ENCODE measurements around the gene PTPRM. TPM values are rescaled to one million over a fixed set of nuclear protein-coding genes. Genes with fewer than 3 reads are reported as not detected.

Gene PTPRM
- total and polyA plus RNA-seq, 2 of the 8 experiments (the other 6 are each of a cell fraction or from before 2014, with no cell fraction given) = 4.1 to 7.0 TPM

DNA sequence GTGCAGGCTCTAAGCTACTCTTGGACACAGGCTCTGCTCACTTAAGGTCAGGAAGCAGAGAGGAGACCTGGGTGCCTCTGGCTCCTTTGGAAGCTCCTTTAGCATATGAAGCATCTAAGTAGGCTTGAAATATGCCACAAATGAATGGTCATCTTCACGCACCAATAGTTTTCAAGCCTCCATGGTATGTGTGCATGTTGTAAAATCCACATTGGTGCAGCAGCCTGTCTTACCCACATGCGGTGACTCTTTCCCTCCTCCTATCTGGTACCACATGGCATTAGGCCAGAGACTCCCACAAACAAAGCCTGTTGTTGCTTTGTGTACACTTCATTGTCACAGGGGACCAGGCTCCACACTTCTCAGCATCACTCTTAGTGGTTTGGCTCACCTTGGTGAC lies 599.9 kb downstream of the PTPRM start:
- H2BK5ac ChIP-seq (ENCODE audit: low read depth, low read length) = no peak overlapping the region
- no peaks in the 10 kb centered on the region for H3K23me2 ChIP-seq (ENCODE audit: low read depth, low read length)
- no peaks in the 10 kb centered on the region for H3K36me3 ChIP-seq (ENCODE audit: control insufficient read depth in 2 of 4, insufficient read depth in 4 of 4, low read length in 3 of 4)
- H3K79me2 ChIP-seq (ENCODE audit: control insufficient read depth in 1 of 2, insufficient read depth in 2 of 2, low read length in 2 of 2) = no peaks in the 10 kb centered on the region
- no peak overlapping the region for H2BK20ac ChIP-seq (ENCODE audit: low read length)
- H4K20me1 ChIP-seq (replicated peaks in 1 of 2; ENCODE audit: control insufficient read depth in 1 of 2, insufficient read depth in 2 of 2, low read length in 2 of 2) = no peaks in the 10 kb centered on the region
- no peaks in the 10 kb centered on the region for H3K4me1 ChIP-seq (replicated peaks in 1 of 4; ENCODE audit: control insufficient read depth in 3 of 4, insufficient read depth in 4 of 4, low read length in 3 of 4)
- DNase-seq (ENCODE audit: low read depth in 1 of 2, low spot score in 2 of 2) (no peak), FAIRE-seq (no peak)
- H3K4ac ChIP-seq (replicated peaks; ENCODE audit: insufficient read length, low read depth, low read length) = no peak overlapping the region
- no peak overlapping the region for H4K91ac ChIP-seq (replicated peaks; ENCODE audit: insufficient read length, low read length)
- H2AK5ac ChIP-seq (ENCODE audit: low read depth, low read length) = no peak overlapping the region
- POLR2A ChIA-PET (ENCODE audit: partially characterized antibody) = no interaction called here
- H2AFZ ChIP-seq (ENCODE audit: low read length) = no peak overlapping the region
- no peak overlapping the region for H2BK120ac ChIP-seq (replicated peaks; ENCODE audit: low read depth, low read length)
- no peak overlapping the region for H2BK12ac ChIP-seq (ENCODE audit: low read depth, low read length)
- CTCF ChIA-PET (ENCODE audit: partially characterized antibody) = no interaction called here
- no peaks in the 10 kb centered on the region for H3K27me3 ChIP-seq (replicated peaks in 1 of 4; ENCODE audit: control insufficient read depth in 3 of 4, extremely low read depth in 1 of 4, insufficient read depth in 3 of 4, low read length in 3 of 4)
- no peak overlapping the region for H3K18ac ChIP-seq (ENCODE audit: extremely low read depth, low read length)
- no peak overlapping the region for H4K8ac ChIP-seq (ENCODE audit: extremely low read depth, insufficient read depth, low read length)
- H3K14ac ChIP-seq (ENCODE audit: insufficient read length) = no peak overlapping the region
- no peak overlapping the region for H4K5ac ChIP-seq (ENCODE audit: insufficient read length, low read depth, low read length)
- no peak overlapping the region for H3K4me2 ChIP-seq (ENCODE audit: insufficient read depth in 1 of 2, low read depth in 2 of 2, low read length in 2 of 2)
- H3K23ac ChIP-seq (ENCODE audit: insufficient read length) = no peak overlapping the region
- H3K4me3 ChIP-seq (ENCODE audit: extremely low read depth in 1 of 4, insufficient read depth in 2 of 4, low read depth in 3 of 4, low read length in 4 of 4) = no peak overlapping the region
- no peaks in the 10 kb centered on the region for H3K79me1 ChIP-seq (ENCODE audit: low read depth, low read length)
- no peak overlapping the region for H3K27ac ChIP-seq (ENCODE audit: low read depth, low read length)
- WGBS, 2 experiments (ENCODE audit: extremely low coverage in 1 of 2, insufficient coverage in 1 of 2, insufficient read length in 1 of 2, insufficient replicate concordance in 2 of 2, low coverage in 1 of 2, low lambda C conversion rate in 2 of 2, missing lambda C conversion rate in 1 of 2) = 91% methylated on average over 2 of the region's 2 CpGs; no CpG with 5 or more reads in 1 of the 2 experiments
- no peak overlapping the region for H2BK15ac ChIP-seq (ENCODE audit: low read length)
- H3K9me3 ChIP-seq (ENCODE audit: insufficient read depth in 2 of 2, low read depth in 1 of 2, low read length in 1 of 2) = no peaks in the 10 kb centered on the region
- no peak overlapping the region for H3K9ac ChIP-seq (replicated peaks in 1 of 4; ENCODE audit: extremely low read depth in 1 of 4, low read depth in 3 of 4, low read length in 3 of 4)
- no peak overlapping the region for H3K56ac ChIP-seq (replicated peaks; ENCODE audit: insufficient read length, low read depth, low read length)
- TF ChIP-seq, protein P1, sequence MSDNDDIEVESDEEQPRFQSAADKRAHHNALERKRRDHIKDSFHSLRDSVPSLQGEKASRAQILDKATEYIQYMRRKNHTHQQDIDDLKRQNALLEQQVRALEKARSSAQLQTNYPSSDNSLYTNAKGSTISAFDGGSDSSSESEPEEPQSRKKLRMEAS (IDR thresholded peaks at IDR 0.05) = no peak
- TF ChIP-seq CHD2 (IDR thresholded peaks at IDR 0.05; ENCODE audit: low read length) (no peak), YY1 (IDR thresholded peaks at IDR 0.05; ENCODE audit: low read depth, low read length) (no peak), SUZ12 (IDR thresholded peaks at IDR 0.05; ENCODE audit: low read length) (no peak), BRCA1 (IDR thresholded peaks at IDR 0.05; ENCODE audit: low read depth, low read length) (no peak), MAFK (IDR thresholded peaks at IDR 0.05; ENCODE audit: low read depth, low read length) (no peak), POLR2A (IDR thresholded peaks at IDR 0.05; ENCODE audit: control extremely low read depth in 1 of 2, low read depth in 2 of 2, low read length in 2 of 2) (no peak), HDAC2 (IDR thresholded peaks at IDR 0.05; ENCODE audit: borderline replicate concordance in 1 of 2, low read depth in 2 of 2, low read length in 2 of 2) (no peak), NANOG (IDR thresholded peaks at IDR 0.05; ENCODE audit: insufficient read depth, low read depth, low read length, poor library complexity, severe bottlenecking) (no peak)
- TF ChIP-seq, protein P2, sequence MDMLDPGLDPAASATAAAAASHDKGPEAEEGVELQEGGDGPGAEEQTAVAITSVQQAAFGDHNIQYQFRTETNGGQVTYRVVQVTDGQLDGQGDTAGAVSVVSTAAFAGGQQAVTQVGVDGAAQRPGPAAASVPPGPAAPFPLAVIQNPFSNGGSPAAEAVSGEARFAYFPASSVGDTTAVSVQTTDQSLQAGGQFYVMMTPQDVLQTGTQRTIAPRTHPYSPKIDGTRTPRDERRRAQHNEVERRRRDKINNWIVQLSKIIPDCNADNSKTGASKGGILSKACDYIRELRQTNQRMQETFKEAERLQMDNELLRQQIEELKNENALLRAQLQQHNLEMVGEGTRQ (IDR thresholded peaks at IDR 0.05; ENCODE audit: low read length) = no peak
- TF ChIP-seq, protein P3, sequence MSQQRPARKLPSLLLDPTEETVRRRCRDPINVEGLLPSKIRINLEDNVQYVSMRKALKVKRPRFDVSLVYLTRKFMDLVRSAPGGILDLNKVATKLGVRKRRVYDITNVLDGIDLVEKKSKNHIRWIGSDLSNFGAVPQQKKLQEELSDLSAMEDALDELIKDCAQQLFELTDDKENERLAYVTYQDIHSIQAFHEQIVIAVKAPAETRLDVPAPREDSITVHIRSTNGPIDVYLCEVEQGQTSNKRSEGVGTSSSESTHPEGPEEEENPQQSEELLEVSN (IDR thresholded peaks at IDR 0.05) = no peak
- TF ChIP-seq, protein P4, sequence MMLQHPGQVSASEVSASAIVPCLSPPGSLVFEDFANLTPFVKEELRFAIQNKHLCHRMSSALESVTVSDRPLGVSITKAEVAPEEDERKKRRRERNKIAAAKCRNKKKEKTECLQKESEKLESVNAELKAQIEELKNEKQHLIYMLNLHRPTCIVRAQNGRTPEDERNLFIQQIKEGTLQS (IDR thresholded peaks at IDR 0.05; ENCODE audit: insufficient read depth, low read depth, low read length) = no peak
